ENCODE measurements around the gene LBHD2. TPM values are rescaled to one million over a fixed set of nuclear protein-coding genes. Genes with fewer than 3 reads are reported as not detected.

LBHD2 gene
- total and polyA plus RNA-seq, 2 of the 13 experiments (the other 11 are each of a cell fraction or from before 2014, with no cell fraction given), result 0.67 to 1.00 TPM

GRCh38 chr14:103138301-103139131 is 54.5 kb downstream of the LBHD2 start:
- Histone ChIP-seq H3K9ac (ENCODE audit: insufficient read depth, low read depth, low read length) (no peak overlapping the region), H3K4me1 (ENCODE audit: insufficient read depth, low read length) (peaks cover 34% of the 10 kb centered on the region), H3K9me3 (ENCODE audit: low read length) (no peaks in the 10 kb centered on the region), H3K4me2 (ENCODE audit: low read depth, low read length) (peak overlapping the region; percentile 53; the same call in 1 of the 2 replicates), H3K27ac (ENCODE audit: extremely low read length, insufficient read depth, low read length) (no peak overlapping the region), H3K79me2 (ENCODE audit: insufficient read depth, low read length) (no peaks in the 10 kb centered on the region), H3K4me3 (replicated peaks in 1 of 3; ENCODE audit: insufficient read depth in 1 of 3, low read depth in 2 of 3, low read length in 3 of 3) (peak overlapping the region in 1 of 3 experiments; percentile 48; a peak in 1 of 6 replicates), H2AFZ (ENCODE audit: low read length) (no peak overlapping the region), H4K20me1 (ENCODE audit: insufficient read depth, low read length) (no peaks in the 10 kb centered on the region), H3K36me3 (replicated peaks in 1 of 2; ENCODE audit: control insufficient read depth in 1 of 2, insufficient read depth in 2 of 2, low read length in 2 of 2) (no peaks in the 10 kb centered on the region), H3K27me3 (ENCODE audit: control insufficient read depth in 1 of 2, insufficient read depth in 2 of 2, low read length in 2 of 2) (peaks cover 3 to 40% of the 10 kb centered on the region in 2 experiments; a peak in 2 of 5 replicates)
- TF ChIP-seq ZNF572 (CRISPR knock-in tag; IDR thresholded peaks at IDR 0.05), result no peak
- no peak for TF ChIP-seq RBM39 (IDR thresholded peaks at IDR 0.05; ENCODE audit: low read depth, low read length, poor library complexity, severe bottlenecking)
- TF ChIP-seq SMAD1 (CRISPR knock-in tag; IDR thresholded peaks at IDR 0.05; ENCODE audit: borderline replicate concordance, low read depth), result no peak
- TF ChIP-seq EEA1 (CRISPR knock-in tag; IDR thresholded peaks at IDR 0.05; ENCODE audit: borderline replicate concordance), result no peak
- TF ChIP-seq FOSL2 (CRISPR knock-in tag; IDR thresholded peaks at IDR 0.05), result no peak
- 0 out of 2 replicates have a peak, but pooled peaks have one; percentile 16 for TF ChIP-seq PATZ1 (CRISPR knock-in tag; IDR thresholded peaks at IDR 0.05)
- 0 out of 2 replicates have a peak, but pooled peaks have one; percentile 25 for TF ChIP-seq ZNF770 (CRISPR knock-in tag; IDR thresholded peaks at IDR 0.05)
- no peak for TF ChIP-seq GLMP (CRISPR knock-in tag; IDR thresholded peaks at IDR 0.05; ENCODE audit: borderline replicate concordance)
- TF ChIP-seq ZNF790 (CRISPR knock-in tag; IDR thresholded peaks at IDR 0.05; ENCODE audit: borderline replicate concordance), result no peak
- peak; percentile 46; the same call in 1 of the 2 replicates for TF ChIP-seq ZSCAN25 (CRISPR knock-in tag; IDR thresholded peaks at IDR 0.05)
- FAIRE-seq, result no peak
- in situ Hi-C loops (cut with HindIII; ENCODE audit: extremely low pct_ligation_motif_present, low pct_unique_long_range_greater_than_20kb), result no loop called here
- ATAC-seq, result peak; percentile 43
- BruUV-seq (replicated peaks), result no TSS peak
- no peak for DNase-seq (ENCODE audit: low spot score)
- intact Hi-C loops (cut with micrococcal nuclease; ENCODE audit: unreplicated experiment), result no loop called here
- 36% methylated on average over 18 of the region's 66 CpGs for WGBS (ENCODE audit: low lambda C conversion rate)
- ChIA-PET POLR2A (interaction anchor here (1.4 kb wide), 1 partner anchor 195 kb away, joined by 3 read pairs; the partner anchor contains the start of gene EIF5), CTCF (ENCODE audit: low intra/inter-chr PET ratio, low total read pairs) (no interaction called here)
